Prostate gland (tissue), 2 donors: ENCODE results near the gene SPON2.

Source experiments
- CTCF ChIP-seq, 4 experiments: fragments of 200-600 bp in 2 of 4; fragments of 450-650 bp in 2 of 4; sonication (generic) in 2 of 4; IDR thresholded peaks; 1 replicate in 3 of 4; 2 replicates in 1 of 4; pipeline ENCODE4 v1.5.1; 2016 to 2019; ENCODE audit warnings: antibody characterized with exemption in 4 of 4, mild to moderate bottlenecking in 2 of 4, moderate library complexity in 2 of 4
- POLR2A ChIP-seq: fragments of 450-650 bp; IDR thresholded peaks from one replicate; pipeline ENCODE4 v1.6.1; 2016; ENCODE audit warnings: antibody characterized with exemption, mild to moderate bottlenecking
- POLR2AphosphoS5 ChIP-seq: sonication (generic); formaldehyde crosslinking; IDR thresholded peaks from one replicate; pipeline ENCODE4 v1.6.1; 2017; ENCODE audit warnings: antibody characterized with exemption

- TF ChIP-seq CTCF (IDR thresholded peaks at IDR 0.05) (no peak), POLR2A (no peak), POLR2AphosphoS5 (no peak)
These were observed 3.9 kb downstream of the SPON2 start for GRCh38 chr4:1168191-1169101.
